Measurements from ENCODE around the gene MDM2. TPM values are rescaled to one million over a fixed set of nuclear protein-coding genes. Genes with fewer than 3 reads are reported as not detected.
"Not testable (repeated sequence)": the region's sequence is repeated elsewhere in the genome, so short reads cannot be mapped to it uniquely, and the experiment has no call there.

The MDM2 gene
- total RNA-seq, 3 donors from 2014 or later (not counting 1 experiment from before 2014, with no cell fraction given), result 130 to 143 (median 132) TPM

DNA sequence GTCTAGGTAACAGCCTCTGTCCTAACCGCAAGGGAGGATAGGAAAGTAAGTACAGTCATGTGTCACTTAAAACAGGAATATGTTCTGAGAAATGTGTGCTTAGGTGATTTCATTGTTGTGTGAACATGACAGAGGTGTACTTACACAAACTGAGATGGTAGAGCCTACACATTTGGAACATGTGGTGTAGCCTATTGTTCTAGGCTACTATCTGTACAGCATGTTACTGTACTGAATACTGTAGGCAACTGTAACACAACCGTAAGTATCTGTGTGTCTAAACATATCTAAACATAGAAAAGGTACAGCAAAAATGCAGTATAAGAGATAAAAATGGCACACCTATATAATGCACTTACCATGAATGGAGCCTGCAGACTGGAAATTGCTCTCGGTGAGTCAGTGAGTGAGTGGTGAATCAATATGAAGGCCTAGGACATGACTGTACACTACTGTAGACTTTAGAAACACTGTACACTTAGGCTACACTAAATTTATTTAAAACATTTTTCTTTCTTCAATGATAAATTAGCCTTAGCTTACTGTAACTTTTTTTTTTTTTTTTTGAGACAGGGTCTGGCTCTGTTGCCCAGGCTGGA is 13.2 kb upstream of the MDM2 start:
- DNase-seq (no peak), ATAC-seq (no peak)
- TF ChIP-seq, protein P1, sequence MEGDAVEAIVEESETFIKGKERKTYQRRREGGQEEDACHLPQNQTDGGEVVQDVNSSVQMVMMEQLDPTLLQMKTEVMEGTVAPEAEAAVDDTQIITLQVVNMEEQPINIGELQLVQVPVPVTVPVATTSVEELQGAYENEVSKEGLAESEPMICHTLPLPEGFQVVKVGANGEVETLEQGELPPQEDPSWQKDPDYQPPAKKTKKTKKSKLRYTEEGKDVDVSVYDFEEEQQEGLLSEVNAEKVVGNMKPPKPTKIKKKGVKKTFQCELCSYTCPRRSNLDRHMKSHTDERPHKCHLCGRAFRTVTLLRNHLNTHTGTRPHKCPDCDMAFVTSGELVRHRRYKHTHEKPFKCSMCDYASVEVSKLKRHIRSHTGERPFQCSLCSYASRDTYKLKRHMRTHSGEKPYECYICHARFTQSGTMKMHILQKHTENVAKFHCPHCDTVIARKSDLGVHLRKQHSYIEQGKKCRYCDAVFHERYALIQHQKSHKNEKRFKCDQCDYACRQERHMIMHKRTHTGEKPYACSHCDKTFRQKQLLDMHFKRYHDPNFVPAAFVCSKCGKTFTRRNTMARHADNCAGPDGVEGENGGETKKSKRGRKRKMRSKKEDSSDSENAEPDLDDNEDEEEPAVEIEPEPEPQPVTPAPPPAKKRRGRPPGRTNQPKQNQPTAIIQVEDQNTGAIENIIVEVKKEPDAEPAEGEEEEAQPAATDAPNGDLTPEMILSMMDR (IDR thresholded peaks at IDR 0.05), result no peak
- Histone ChIP-seq H3K9me3 (ENCODE audit: control insufficient read depth, insufficient read depth, low read length) (no peaks in the 10 kb centered on the region), H3K27ac (ENCODE audit: low read length) (no peak overlapping the region), H3K4me3 (ENCODE audit: low read length) (no peak overlapping the region), H3K36me3 (ENCODE audit: control insufficient read depth, insufficient read depth, low read length) (no peaks in the 10 kb centered on the region), H3K27me3 (ENCODE audit: control insufficient read depth, insufficient read depth, low read length) (no peaks in the 10 kb centered on the region), H3K4me1 (ENCODE audit: control insufficient read depth, insufficient read depth, low read length) (no peaks in the 10 kb centered on the region)
- intact Hi-C loops (cut with micrococcal nuclease), result no loop called here
- 100% methylated on average over 1 of the region's 3 CpGs for WGBS (ENCODE audit: insufficient coverage)
- Mint-ChIP-seq H3K27me3 (ENCODE audit: low read depth in 2 of 2) (no peaks in the 10 kb centered on the region), H3K4me1 (peaks cover 4 to 5% of the 10 kb centered on the region in 2 donors), H3K36me3 (no peaks in the 10 kb centered on the region), H3K4me3 (no peak overlapping the region), H3K27ac (no peak overlapping the region), H3K9me3 (no peaks in the 10 kb centered on the region)

DNA sequence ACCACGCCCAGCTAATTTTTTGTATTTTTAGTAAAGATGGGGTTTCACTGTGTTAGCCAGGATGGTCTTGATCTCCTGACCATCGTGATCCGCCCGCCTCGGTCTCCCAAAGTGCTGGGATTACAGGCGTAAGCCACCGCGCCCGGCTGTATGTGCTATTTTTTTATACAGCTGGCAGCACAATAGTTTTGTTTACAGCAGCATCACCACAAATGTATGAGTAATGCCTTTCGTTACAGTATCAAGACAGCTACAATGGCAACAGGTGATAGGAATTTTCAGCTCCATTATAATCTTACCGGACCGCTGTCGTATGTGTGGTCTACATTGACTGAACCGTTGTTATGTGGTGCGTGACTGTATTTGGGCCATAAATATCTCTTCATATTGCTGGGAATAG is 11.6 kb upstream of the MDM2 start:
- Mint-ChIP-seq H3K4me1 (peaks cover 4 to 5% of the 10 kb centered on the region in 2 donors), H3K36me3 (no peaks in the 10 kb centered on the region), H3K27me3 (ENCODE audit: low read depth in 2 of 2) (no peaks in the 10 kb centered on the region), H3K27ac (no peak overlapping the region), H3K4me3 (no peak overlapping the region), H3K9me3 (no peaks in the 10 kb centered on the region)
- no peak for ATAC-seq
- H3K36me3 ChIP-seq (ENCODE audit: control insufficient read depth, insufficient read depth, low read length), result no peaks in the 10 kb centered on the region
- no peaks in the 10 kb centered on the region for H3K9me3 ChIP-seq (ENCODE audit: control insufficient read depth, insufficient read depth, low read length)
- H3K27ac ChIP-seq (ENCODE audit: low read length), result no peak overlapping the region
- H3K27me3 ChIP-seq (ENCODE audit: control insufficient read depth, insufficient read depth, low read length), result no peaks in the 10 kb centered on the region
- no peaks in the 10 kb centered on the region for H3K4me1 ChIP-seq (ENCODE audit: control insufficient read depth, insufficient read depth, low read length)
- 96% methylated on average over 14 of the region's 15 CpGs for WGBS (ENCODE audit: insufficient coverage)
- TF ChIP-seq, protein P1 (IDR thresholded peaks at IDR 0.05), result no peak
- no peak overlapping the region for H3K4me3 ChIP-seq (ENCODE audit: low read length)
- intact Hi-C loops (cut with micrococcal nuclease), result no loop called here
- DNase-seq, result no peak

DNA sequence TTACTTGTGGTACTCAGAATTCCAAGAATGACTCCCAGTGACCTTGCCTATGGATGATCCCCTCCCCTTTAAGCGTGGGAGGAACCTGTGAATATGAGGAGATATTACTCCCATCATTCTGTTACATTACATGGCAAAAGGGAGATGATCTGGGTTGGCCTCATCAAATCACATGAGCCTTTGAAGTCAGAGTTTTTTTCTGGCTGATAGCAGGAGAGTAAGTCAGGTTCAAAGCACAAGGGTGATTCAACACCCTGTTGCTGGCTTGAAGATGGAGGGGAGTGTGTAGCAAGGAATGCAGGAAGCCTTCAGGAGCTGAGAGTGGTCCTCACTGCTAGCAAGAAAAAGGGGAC is 9.1 kb upstream of the MDM2 start:
- H3K9me3 Mint-ChIP-seq, result no peaks in the 10 kb centered on the region
- no peaks in the 10 kb centered on the region for H3K27me3 Mint-ChIP-seq (ENCODE audit: low read depth in 2 of 2)
- no peaks in the 10 kb centered on the region for H3K4me1 Mint-ChIP-seq
- no peak overlapping the region for H3K27ac Mint-ChIP-seq
- no peak for DNase-seq
- Histone ChIP-seq H3K9me3 (ENCODE audit: control insufficient read depth, insufficient read depth, low read length) (no peaks in the 10 kb centered on the region), H3K4me3 (ENCODE audit: low read length) (no peak overlapping the region), H3K4me1 (ENCODE audit: control insufficient read depth, insufficient read depth, low read length) (no peaks in the 10 kb centered on the region), H3K36me3 (ENCODE audit: control insufficient read depth, insufficient read depth, low read length) (no peaks in the 10 kb centered on the region), H3K27me3 (ENCODE audit: control insufficient read depth, insufficient read depth, low read length) (no peaks in the 10 kb centered on the region), H3K27ac (ENCODE audit: low read length) (no peak overlapping the region)
- no peaks in the 10 kb centered on the region for H3K36me3 Mint-ChIP-seq
- WGBS (ENCODE audit: insufficient coverage), result no CpG with 5 or more reads among the region's 1 CpG
- ATAC-seq, result no peak
- no peak overlapping the region for H3K4me3 Mint-ChIP-seq
- TF ChIP-seq, protein P1 (IDR thresholded peaks at IDR 0.05), result no peak
- intact Hi-C loops (cut with micrococcal nuclease), result no loop called here

- DNase-seq (no peak), ATAC-seq (no peak)
- Mint-ChIP-seq H3K36me3 (no peaks in the 10 kb centered on the region), H3K27ac (no peak overlapping the region), H3K4me1 (no peaks in the 10 kb centered on the region), H3K27me3 (ENCODE audit: low read depth in 2 of 2) (no peaks in the 10 kb centered on the region), H3K9me3 (no peaks in the 10 kb centered on the region), H3K4me3 (no peak overlapping the region)
- TF ChIP-seq, protein P1 (IDR thresholded peaks at IDR 0.05), result no peak
- no peak overlapping the region for H3K4me3 ChIP-seq (ENCODE audit: low read length)
- no peak overlapping the region for H3K27ac ChIP-seq (ENCODE audit: low read length)
- no peaks in the 10 kb centered on the region for H3K27me3 ChIP-seq (ENCODE audit: control insufficient read depth, insufficient read depth, low read length)
- H3K36me3 ChIP-seq (ENCODE audit: control insufficient read depth, insufficient read depth, low read length), result no peaks in the 10 kb centered on the region
- intact Hi-C loops (cut with micrococcal nuclease), result no loop called here
- WGBS (ENCODE audit: insufficient coverage), result 96% methylated on average over 5 of the region's 5 CpGs
- no peaks in the 10 kb centered on the region for H3K4me1 ChIP-seq (ENCODE audit: control insufficient read depth, insufficient read depth, low read length)
- H3K9me3 ChIP-seq (ENCODE audit: control insufficient read depth, insufficient read depth, low read length), result no peaks in the 10 kb centered on the region
These were observed 7.7 kb upstream of the MDM2 start for GRCh38 chr12:68800294-68800693.

DNA sequence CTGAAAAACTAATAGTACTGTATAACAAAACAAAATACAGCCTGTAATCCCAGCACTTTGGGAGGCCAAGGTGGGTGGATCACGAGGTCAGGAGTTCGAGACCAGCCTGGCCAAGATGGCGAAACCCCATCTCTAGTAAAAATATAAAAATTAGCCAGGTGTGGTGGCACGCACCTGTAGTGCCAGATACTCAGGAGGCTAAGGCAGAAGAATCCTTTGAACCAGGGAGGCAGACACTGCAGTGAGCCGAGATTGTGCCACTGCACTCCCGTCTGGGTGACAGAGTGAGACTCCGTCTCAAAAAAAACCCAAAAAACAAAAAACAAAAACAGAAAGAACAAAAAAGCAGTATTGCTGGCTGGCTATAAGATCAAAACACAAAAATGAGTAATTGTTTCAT is 6.9 kb upstream of the MDM2 start:
- H3K36me3 Mint-ChIP-seq; H3K4me3 ChIP-seq (ENCODE audit: low read length); DNase-seq; H3K4me3 Mint-ChIP-seq; H3K27me3 ChIP-seq (ENCODE audit: control insufficient read depth, insufficient read depth, low read length); H3K9me3 ChIP-seq (ENCODE audit: control insufficient read depth, insufficient read depth, low read length); H3K27me3 Mint-ChIP-seq (ENCODE audit: low read depth in 2 of 2); intact Hi-C loops (cut with micrococcal nuclease); H3K27ac Mint-ChIP-seq; H3K9me3 Mint-ChIP-seq; H3K4me1 Mint-ChIP-seq; H3K27ac ChIP-seq (ENCODE audit: low read length); H3K36me3 ChIP-seq (ENCODE audit: control insufficient read depth, insufficient read depth, low read length); H3K4me1 ChIP-seq (ENCODE audit: control insufficient read depth, insufficient read depth, low read length); ATAC-seq: not testable (repeated sequence)
- 98% methylated on average over 7 of the region's 7 CpGs for WGBS (ENCODE audit: insufficient coverage)
